Upper lobe of right lung (tissue), 1 donor: ENCODE measurements around the gene ASB2. TPM values are rescaled to one million over a fixed set of nuclear protein-coding genes. Genes with fewer than 3 reads are reported as not detected.

Experiments
- ATAC-seq: fragments of 200-7000 bp; cut with Tn5 transposase; one replicate; pipeline ENCODE4 v1.9.1; 2020; ENCODE audit warnings: mild to moderate bottlenecking, moderate library complexity
- DNase-seq: peaks from one replicate; pipeline ENCODE4 v3.0.0-alpha.2; 2020
- H3K27ac ChIP-seq: fragments of 200-600 bp; one replicate; pipeline ENCODE4 v1.8.0; 2022
- H3K27me3 ChIP-seq: fragments of 200-600 bp; one replicate; pipeline ENCODE4 v1.8.0; 2022; ENCODE audit warnings: mild to moderate bottlenecking
- H3K36me3 ChIP-seq: fragments of 200-600 bp; one replicate; pipeline ENCODE4 v1.8.0; 2022
- H3K4me1 ChIP-seq: fragments of 200-600 bp; one replicate; pipeline ENCODE4 v1.8.0; 2022
- H3K4me3 ChIP-seq: fragments of 200-600 bp; one replicate; pipeline ENCODE4 v1.8.0; 2022; ENCODE audit warnings: mild to moderate bottlenecking
- H3K9me3 ChIP-seq: fragments of 200-600 bp; one replicate; pipeline ENCODE4 v1.8.0; 2022
- intact Hi-C: fragments of 100-400 bp; cut with DNase I; formaldehyde crosslinking; loops from one replicate; pipeline ENCODE4 v1.11.0; 2022
- total RNA-seq: library from RNA; stranded (reverse); fragmentation: NEBNext Ultra II Directional; extraction: Animal tissue kit (Norgen Biotek cat#: 25700); gene quantifications from one replicate; pipeline ENCODE4 v1.2.1, GENCODE V29; 2021
- TF ChIP-seq, protein P1 (sequence below): fragments of 200-600 bp; IDR thresholded peaks from one replicate; pipeline ENCODE4 v1.8.0; 2022; ENCODE audit warnings: antibody characterized with exemption
- donor health status: DM: no; HTN: yes; CAD: no; lungs with severe emphysema.

ASB2 gene
- total RNA-seq, 1 donor from 2014 or later = 3.2 TPM

DNA sequence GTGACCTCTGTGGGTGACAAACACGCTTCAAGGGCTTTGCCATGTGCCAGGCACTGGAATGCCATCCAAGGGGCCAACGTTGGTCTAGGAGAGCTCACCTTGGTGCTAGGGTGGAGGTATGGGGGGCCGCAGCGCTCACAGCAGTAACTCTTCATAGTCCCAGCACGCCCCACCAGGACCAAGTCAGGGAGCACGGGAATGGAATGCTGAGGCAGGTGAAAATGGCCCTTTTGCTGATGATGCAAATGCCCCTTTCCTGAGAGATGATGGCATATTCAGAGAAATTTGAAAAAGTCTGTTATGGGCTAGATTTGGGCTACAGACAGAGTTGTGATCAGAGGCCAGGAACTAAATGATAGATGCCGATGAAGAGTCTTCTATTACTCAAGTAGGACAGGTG lies 59.2 kb downstream of the ASB2 start:
- Histone ChIP-seq H3K27me3 (no peaks in the 10 kb centered on the region), H3K27ac (no peak overlapping the region), H3K9me3 (no peaks in the 10 kb centered on the region), H3K36me3 (no peaks in the 10 kb centered on the region), H3K4me3 (no peak overlapping the region), H3K4me1 (no peaks in the 10 kb centered on the region)
- ATAC-seq (no peak), DNase-seq (no peak)
- intact Hi-C loops = no loop called here
- TF ChIP-seq, protein P1, sequence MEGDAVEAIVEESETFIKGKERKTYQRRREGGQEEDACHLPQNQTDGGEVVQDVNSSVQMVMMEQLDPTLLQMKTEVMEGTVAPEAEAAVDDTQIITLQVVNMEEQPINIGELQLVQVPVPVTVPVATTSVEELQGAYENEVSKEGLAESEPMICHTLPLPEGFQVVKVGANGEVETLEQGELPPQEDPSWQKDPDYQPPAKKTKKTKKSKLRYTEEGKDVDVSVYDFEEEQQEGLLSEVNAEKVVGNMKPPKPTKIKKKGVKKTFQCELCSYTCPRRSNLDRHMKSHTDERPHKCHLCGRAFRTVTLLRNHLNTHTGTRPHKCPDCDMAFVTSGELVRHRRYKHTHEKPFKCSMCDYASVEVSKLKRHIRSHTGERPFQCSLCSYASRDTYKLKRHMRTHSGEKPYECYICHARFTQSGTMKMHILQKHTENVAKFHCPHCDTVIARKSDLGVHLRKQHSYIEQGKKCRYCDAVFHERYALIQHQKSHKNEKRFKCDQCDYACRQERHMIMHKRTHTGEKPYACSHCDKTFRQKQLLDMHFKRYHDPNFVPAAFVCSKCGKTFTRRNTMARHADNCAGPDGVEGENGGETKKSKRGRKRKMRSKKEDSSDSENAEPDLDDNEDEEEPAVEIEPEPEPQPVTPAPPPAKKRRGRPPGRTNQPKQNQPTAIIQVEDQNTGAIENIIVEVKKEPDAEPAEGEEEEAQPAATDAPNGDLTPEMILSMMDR = no peak

DNA sequence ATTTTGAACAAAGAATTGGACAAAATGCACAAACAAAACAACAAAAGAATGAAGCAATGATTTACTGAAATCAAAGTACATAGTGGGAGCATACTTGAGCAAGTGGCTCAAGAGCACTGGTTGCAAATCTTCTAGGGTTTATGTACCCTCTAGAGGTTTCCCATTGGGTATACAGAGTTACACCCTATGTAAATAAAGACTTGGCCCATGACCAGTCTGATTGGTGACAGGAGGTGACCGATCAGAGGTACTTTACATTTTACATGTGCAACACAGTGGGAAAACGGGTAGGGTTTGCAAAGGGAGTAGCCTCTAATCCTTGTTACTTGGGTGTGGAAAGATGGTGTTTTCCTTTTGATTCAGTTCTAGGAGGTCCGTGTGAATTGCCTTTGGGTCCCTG lies 59.9 kb downstream of the ASB2 start:
- intact Hi-C loops = no loop called here
- TF ChIP-seq, protein P1 = no peak
- peak; percentile 78 for ATAC-seq

DNA sequence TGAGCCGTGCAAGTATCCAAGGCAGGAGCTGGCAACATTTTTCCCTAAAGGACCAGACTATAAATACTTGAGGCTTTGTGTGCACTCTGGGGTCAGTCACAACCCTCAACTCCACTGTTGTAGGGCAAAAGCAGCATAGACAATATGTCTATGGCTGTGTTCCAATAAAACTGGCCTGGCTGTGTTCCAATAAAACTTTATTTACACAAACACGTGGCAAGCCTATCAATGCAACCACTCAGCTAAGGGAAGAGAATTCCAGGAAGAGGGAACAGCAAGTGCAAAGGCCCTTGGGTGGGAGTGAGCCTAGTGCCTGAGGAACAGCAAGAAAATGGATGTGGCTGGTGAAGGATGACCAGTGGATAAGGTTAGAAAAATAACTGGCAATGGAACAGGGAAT lies 60.6 kb downstream of the ASB2 start:
- Histone ChIP-seq H3K27ac (no peak overlapping the region), H3K9me3 (no peaks in the 10 kb centered on the region), H3K4me3 (no peak overlapping the region), H3K36me3 (no peaks in the 10 kb centered on the region), H3K4me1 (no peaks in the 10 kb centered on the region), H3K27me3 (no peaks in the 10 kb centered on the region)
- no peak for ATAC-seq
- no peak for DNase-seq
- TF ChIP-seq, protein P1 = no peak
- intact Hi-C loops = no loop called here

More for the DNA sequence above, 59.9 kb downstream of the ASB2 start:
- DNase-seq = no peak
- Histone ChIP-seq H3K4me3 (no peak overlapping the region), H3K27me3 (no peaks in the 10 kb centered on the region), H3K36me3 (no peaks in the 10 kb centered on the region), H3K4me1 (no peaks in the 10 kb centered on the region), H3K27ac (no peak overlapping the region), H3K9me3 (no peaks in the 10 kb centered on the region)

DNA sequence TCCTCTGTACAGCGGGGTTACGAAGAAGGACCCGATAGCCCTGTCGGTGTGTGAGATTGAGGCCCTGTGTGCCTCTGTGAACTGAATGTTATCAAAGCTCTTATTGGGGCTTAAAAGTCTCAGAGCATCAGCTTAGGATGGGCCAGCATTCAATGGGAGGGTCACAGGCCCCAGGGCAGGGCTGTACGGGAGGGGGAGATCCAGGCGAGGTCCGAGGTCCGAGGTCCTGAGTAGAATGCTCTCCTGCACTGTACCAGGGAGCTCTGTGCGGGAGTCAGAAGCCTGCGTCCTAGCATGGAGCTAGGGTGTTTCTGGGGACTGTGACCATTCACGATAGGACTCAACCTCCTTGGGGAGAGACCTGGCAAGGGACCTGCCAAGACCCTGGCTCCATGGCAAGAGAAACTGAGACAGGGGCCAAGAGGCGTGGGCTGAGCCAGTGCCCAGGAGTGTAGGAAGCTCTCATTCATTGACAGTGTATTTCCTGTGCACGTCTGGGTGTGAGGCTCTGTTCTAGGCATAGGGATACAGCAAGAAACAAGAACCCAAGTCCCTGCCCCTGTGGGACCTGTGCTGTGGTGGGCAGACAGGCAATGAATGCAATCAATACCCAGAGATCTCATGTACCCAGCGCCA lies 61.2 kb downstream of the ASB2 start:
- Histone ChIP-seq H3K9me3 (no peaks in the 10 kb centered on the region), H3K4me1 (no peaks in the 10 kb centered on the region), H3K4me3 (no peak overlapping the region), H3K27ac (no peak overlapping the region), H3K36me3 (no peaks in the 10 kb centered on the region), H3K27me3 (no peaks in the 10 kb centered on the region)
- ATAC-seq (no peak), DNase-seq (no peak)
- intact Hi-C loops = no loop called here
- TF ChIP-seq, protein P1 = no peak

DNA sequence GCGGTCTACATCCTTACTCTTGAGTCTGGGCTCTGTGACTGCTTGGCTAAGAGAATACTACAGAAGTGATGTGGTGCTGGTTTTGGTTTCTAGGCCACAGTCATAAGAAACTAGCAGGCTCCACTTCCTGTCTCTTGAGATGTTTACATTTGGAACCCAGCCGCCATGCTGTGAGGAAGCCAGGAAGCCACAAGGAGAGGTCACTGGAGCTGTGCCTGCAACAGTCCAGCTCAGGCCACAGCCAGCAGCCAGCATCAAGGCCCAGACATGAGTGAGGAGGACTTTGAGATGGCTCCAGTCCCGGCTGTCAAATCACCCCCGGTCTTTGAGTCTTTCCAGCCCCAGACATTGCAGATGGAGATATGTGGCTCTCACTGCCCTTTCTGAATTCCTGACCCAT lies 62.1 kb downstream of the ASB2 start:
- DNase-seq = no peak
- H3K27ac ChIP-seq = no peak overlapping the region
- ATAC-seq = no peak
- intact Hi-C loops = no loop called here
- TF ChIP-seq, protein P1 = no peak
- no peak overlapping the region for H3K4me3 ChIP-seq
- H3K9me3 ChIP-seq = no peaks in the 10 kb centered on the region
- no peaks in the 10 kb centered on the region for H3K36me3 ChIP-seq
- H3K27me3 ChIP-seq = no peaks in the 10 kb centered on the region
- no peaks in the 10 kb centered on the region for H3K4me1 ChIP-seq

DNA sequence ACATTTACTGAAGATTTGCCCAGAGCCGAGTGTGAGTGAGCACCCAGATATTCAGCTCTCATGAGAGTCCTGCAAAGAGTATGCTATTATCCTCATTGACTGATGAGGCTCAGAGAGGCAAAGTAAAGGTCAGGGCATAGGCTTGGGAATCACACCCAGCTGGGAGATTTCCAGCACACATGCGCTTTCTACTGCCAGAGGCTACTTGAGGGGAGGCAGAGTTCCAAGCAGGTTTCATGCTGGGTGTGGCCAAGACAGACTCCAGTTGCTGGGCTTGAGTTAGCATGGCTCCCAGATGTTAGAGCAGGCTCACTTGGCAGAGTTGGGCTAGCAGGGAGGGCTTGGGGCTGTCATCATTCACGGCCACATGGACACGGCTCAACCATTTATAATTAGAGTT lies 63.6 kb downstream of the ASB2 start:
- Histone ChIP-seq H3K9me3 (no peaks in the 10 kb centered on the region), H3K4me1 (no peaks in the 10 kb centered on the region), H3K4me3 (no peak overlapping the region), H3K36me3 (no peaks in the 10 kb centered on the region), H3K27ac (no peak overlapping the region), H3K27me3 (no peaks in the 10 kb centered on the region)
- ATAC-seq (no peak), DNase-seq (no peak)
- intact Hi-C loops = no loop called here
- TF ChIP-seq, protein P1 = no peak
